ENCODE measurements around the gene MAP2K7.

DNA sequence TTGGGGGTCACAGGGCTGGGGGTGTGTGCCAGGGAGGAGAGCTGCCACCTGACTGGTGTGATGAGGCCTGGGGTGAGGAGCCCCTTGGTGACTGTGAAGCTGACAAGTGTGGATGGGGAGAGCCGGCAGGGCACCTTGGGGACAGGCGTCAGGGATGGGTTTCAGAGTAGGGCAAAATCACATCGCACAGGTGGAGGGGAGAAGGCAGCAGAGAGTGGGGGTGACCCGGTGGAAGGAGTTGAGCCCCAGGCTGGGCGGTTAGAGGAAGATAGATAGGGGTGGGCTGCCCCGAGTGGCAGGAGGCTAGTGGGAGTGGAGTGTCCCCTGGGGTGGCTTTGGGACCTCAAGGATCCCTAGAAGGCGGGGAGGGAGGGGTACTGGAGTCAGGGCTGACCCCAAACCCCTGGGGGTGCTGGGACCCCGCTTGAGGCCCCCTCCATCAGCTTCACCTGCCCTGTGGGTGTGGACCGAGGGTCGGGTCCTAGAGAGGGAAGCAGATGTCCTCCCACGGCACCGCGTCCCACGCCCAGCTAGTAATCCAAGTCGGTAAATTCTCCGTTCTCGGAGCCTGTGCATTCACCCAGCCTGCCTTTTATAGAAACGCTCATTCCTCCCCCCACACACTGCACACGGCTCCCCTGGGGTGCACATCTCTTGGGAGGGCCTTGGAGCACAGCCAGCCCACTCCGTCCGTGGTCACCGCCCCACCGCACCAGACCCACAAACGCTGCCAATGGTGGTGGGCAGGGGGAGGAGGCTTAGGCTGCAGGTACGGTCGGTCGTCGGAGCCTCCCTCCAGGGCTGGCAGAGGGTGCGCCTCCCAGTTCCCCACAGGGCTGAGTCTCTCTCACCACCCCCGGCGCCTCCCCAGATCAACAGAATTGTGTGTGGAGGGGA lies 19.9 kb downstream of the MAP2K7 start:
- TF ChIP-seq POLR2AphosphoS5 (IDR thresholded peaks at IDR 0.05) = no peak
- TF ChIP-seq, protein P1, sequence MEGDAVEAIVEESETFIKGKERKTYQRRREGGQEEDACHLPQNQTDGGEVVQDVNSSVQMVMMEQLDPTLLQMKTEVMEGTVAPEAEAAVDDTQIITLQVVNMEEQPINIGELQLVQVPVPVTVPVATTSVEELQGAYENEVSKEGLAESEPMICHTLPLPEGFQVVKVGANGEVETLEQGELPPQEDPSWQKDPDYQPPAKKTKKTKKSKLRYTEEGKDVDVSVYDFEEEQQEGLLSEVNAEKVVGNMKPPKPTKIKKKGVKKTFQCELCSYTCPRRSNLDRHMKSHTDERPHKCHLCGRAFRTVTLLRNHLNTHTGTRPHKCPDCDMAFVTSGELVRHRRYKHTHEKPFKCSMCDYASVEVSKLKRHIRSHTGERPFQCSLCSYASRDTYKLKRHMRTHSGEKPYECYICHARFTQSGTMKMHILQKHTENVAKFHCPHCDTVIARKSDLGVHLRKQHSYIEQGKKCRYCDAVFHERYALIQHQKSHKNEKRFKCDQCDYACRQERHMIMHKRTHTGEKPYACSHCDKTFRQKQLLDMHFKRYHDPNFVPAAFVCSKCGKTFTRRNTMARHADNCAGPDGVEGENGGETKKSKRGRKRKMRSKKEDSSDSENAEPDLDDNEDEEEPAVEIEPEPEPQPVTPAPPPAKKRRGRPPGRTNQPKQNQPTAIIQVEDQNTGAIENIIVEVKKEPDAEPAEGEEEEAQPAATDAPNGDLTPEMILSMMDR (IDR thresholded peaks at IDR 0.05 in 8 of 11, conservative IDR thresholded peaks at IDR 0.05 in 3 of 11) = no peak

Data from spleen (tissue), 7 donors.